A673 (cell line): ENCODE measurements around the gene SACS. TPM values are rescaled to one million over a fixed set of nuclear protein-coding genes. Genes with fewer than 3 reads are reported as not detected.

Experiments
- BruUV-seq: library from RNA; stranded (reverse); fragments of 400-500 nt; replicated peaks from 2 replicates; lab custom pipeline; 2021; lab: Mats Ljungman, UMichigan
- CTCF ChIA-PET: fragments of 300-600 bp; sonication (Branson Sonifier 250); formaldehyde crosslinking; loops from one replicate; lab custom pipeline; 2022; ENCODE audit warnings: antibody characterized with exemption; lab: Charles Lee
- POLR2A ChIA-PET: fragments of 300-600 bp; sonication (Branson Sonifier 250); formaldehyde crosslinking; loops from one replicate; lab custom pipeline; 2022; ENCODE audit warnings: antibody characterized with exemption; ENCODE audit not compliant: low non-redundant PET; lab: Charles Lee
- DNase-seq: peaks from one replicate; pipeline ENCODE4 v3.0.0-alpha.2; 2015; ENCODE audit warnings: low spot score
- H3K27ac ChIP-seq: fragments of 200-600 bp; sonication (generic); 2 replicates; pipeline ENCODE4 v1.5.1; 2016; ENCODE audit warnings: mixed run types, low read depth, mild to moderate bottlenecking, mixed read lengths, antibody characterized with exemption, low read length; ENCODE audit not compliant: poor library complexity, severe bottlenecking
- H3K27me3 ChIP-seq: fragments of 200-600 bp; sonication (generic); replicated peaks from 2 replicates; pipeline ENCODE4 v1.6.1; 2017; ENCODE audit warnings: mixed run types, low read depth, mild to moderate bottlenecking, mixed read lengths, antibody characterized with exemption, low read length; ENCODE audit not compliant: insufficient read depth, poor library complexity
- H3K36me3 ChIP-seq: fragments of 200-600 bp; sonication (generic); 2 replicates; pipeline ENCODE4 v1.6.1; 2016; ENCODE audit warnings: mixed run types, mild to moderate bottlenecking, mixed read lengths, antibody characterized with exemption, low read length; ENCODE audit not compliant: insufficient read depth, poor library complexity, severe bottlenecking
- H3K4me1 ChIP-seq: fragments of 200-600 bp; sonication (generic); 2 replicates; pipeline ENCODE4 v1.6.1; 2017; ENCODE audit warnings: mixed run types, mild to moderate bottlenecking, mixed read lengths, antibody characterized with exemption, low read length; ENCODE audit not compliant: insufficient read depth, poor library complexity, severe bottlenecking
- H3K4me3 ChIP-seq: fragments of 200-600 bp; sonication (generic); 2 replicates; pipeline ENCODE4 v1.5.1; 2016; ENCODE audit warnings: low read depth, mixed run types, mild to moderate bottlenecking, mixed read lengths, low read length; ENCODE audit not compliant: poor library complexity, severe bottlenecking
- H3K9me3 ChIP-seq: fragments of 200-600 bp; sonication (generic); 2 replicates; pipeline ENCODE4 v1.6.1; 2016; ENCODE audit warnings: mixed run types, low read depth, mild to moderate bottlenecking, mixed read lengths, antibody characterized with exemption, low read length; ENCODE audit not compliant: poor library complexity, severe bottlenecking
- EZH2 ChIP-seq: fragments of 200-600 bp; sonication (generic); IDR thresholded peaks from 2 replicates; pipeline ENCODE4 v1.6.1; 2017; ENCODE audit warnings: borderline replicate concordance, low read depth, mild to moderate bottlenecking, mixed read lengths, antibody characterized with exemption, low read length; ENCODE audit not compliant: poor library complexity, severe bottlenecking
- intact Hi-C: fragments of 100-400 bp; cut with micrococcal nuclease; formaldehyde crosslinking; loops from one replicate; pipeline ENCODE4 v1.10.0; 2022; ENCODE audit not compliant: unreplicated experiment
- total RNA-seq: library from RNA; stranded (reverse); gene quantifications from 2 replicates; pipeline ENCODE4 v1.2.3, GENCODE V29; 2021
- TF ChIP-seq, protein P1 (sequence below): fragments of 300-800, 200-600 bp; sonication (generic); conservative IDR thresholded peaks from 2 replicates; pipeline ENCODE4 v1.5.1; 2017; ENCODE audit warnings: low read depth, mild to moderate bottlenecking, antibody characterized with exemption, low read length, moderate library complexity, mixed read lengths

The SACS gene
- total RNA-seq, 1 experiment from 2014 or later, result 35.9 TPM

DNA sequence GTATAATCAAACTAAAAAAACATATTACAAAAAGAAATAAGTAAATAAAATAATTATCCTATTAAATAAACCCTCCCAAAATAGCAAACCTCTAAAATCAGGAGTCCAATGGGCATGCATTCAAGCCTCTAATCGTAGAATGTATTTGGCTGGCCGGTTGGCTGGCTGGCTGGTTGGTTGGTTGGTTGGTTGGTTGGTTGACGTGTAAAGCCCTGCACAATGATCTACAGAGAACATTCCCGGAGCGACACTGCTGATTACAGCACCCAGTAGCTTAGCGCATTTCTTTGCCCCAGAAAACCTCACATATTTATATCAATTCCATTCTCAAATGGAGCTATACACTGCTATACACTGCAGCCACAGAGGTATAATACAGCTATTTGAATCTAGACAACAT is 65.6 kb downstream of the SACS start:
- ChIA-PET CTCF (no interaction called here), POLR2A (no interaction called here)

DNA sequence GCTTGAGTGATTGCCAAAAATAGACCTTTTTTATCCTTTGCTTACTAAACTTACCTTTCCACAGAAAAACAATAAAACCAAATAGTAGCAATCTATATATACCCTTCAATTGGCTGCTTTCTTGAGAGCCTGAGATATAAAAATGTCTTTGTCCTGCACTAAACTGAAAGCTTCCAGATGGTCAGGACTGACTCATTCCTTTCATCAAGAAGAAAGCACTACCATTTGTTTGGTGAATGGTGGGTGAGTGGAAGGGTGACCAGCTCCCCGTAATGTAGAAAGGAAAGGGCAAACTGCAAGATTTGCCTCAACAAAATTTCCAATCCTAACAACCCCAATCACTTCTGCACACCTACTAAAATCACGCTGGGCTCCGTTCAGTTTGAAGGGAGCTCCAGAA is 67.8 kb downstream of the SACS start:
- CTCF ChIA-PET, result no interaction called here

More for the DNA sequence above, 65.6 kb downstream of the SACS start:
- no TSS peak for BruUV-seq
- intact Hi-C loops, result no loop called here
- no peaks in the 10 kb centered on the region for H3K9me3 ChIP-seq
- DNase-seq, result no peak
- no peak for TF ChIP-seq EZH2
- TF ChIP-seq, protein P1, sequence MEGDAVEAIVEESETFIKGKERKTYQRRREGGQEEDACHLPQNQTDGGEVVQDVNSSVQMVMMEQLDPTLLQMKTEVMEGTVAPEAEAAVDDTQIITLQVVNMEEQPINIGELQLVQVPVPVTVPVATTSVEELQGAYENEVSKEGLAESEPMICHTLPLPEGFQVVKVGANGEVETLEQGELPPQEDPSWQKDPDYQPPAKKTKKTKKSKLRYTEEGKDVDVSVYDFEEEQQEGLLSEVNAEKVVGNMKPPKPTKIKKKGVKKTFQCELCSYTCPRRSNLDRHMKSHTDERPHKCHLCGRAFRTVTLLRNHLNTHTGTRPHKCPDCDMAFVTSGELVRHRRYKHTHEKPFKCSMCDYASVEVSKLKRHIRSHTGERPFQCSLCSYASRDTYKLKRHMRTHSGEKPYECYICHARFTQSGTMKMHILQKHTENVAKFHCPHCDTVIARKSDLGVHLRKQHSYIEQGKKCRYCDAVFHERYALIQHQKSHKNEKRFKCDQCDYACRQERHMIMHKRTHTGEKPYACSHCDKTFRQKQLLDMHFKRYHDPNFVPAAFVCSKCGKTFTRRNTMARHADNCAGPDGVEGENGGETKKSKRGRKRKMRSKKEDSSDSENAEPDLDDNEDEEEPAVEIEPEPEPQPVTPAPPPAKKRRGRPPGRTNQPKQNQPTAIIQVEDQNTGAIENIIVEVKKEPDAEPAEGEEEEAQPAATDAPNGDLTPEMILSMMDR, result no peak
- H3K4me3 ChIP-seq, result no peak overlapping the region
- H3K4me1 ChIP-seq, result no peaks in the 10 kb centered on the region
- H3K27me3 ChIP-seq, result no peaks in the 10 kb centered on the region
- H3K27ac ChIP-seq, result no peak overlapping the region
- peaks cover 66% of the 10 kb centered on the region for H3K36me3 ChIP-seq

GRCh38 chr13:23359882-23360281 is 73.6 kb downstream of the SACS start:
- BruUV-seq, result no TSS peak
- Histone ChIP-seq H3K4me3 (no peak overlapping the region), H3K27ac (no peak overlapping the region), H3K27me3 (no peaks in the 10 kb centered on the region), H3K36me3 (peaks cover 46% of the 10 kb centered on the region), H3K4me1 (no peaks in the 10 kb centered on the region), H3K9me3 (no peaks in the 10 kb centered on the region)
- ChIA-PET CTCF (interaction anchor here (0.6 kb wide), 1 partner anchor 141 kb away, joined by 3 read pairs; no protein-coding TSS in a partner anchor), POLR2A (no interaction called here)
- no peak for DNase-seq
- intact Hi-C loops, result no loop called here
- TF ChIP-seq EZH2, result no peak
- TF ChIP-seq, protein P1, result no peak

More for the DNA sequence above, 67.8 kb downstream of the SACS start:
- POLR2A ChIA-PET, result no interaction called here
- Histone ChIP-seq H3K27ac (no peak overlapping the region), H3K4me3 (no peak overlapping the region), H3K4me1 (no peaks in the 10 kb centered on the region), H3K27me3 (no peaks in the 10 kb centered on the region), H3K36me3 (peaks cover 55% of the 10 kb centered on the region), H3K9me3 (no peaks in the 10 kb centered on the region)
- DNase-seq, result no peak
- intact Hi-C loops, result no loop called here
- TF ChIP-seq EZH2, result no peak
- TF ChIP-seq, protein P1, result no peak
- no TSS peak for BruUV-seq
